Esophagus squamous epithelium (tissue), 5 donors: ENCODE results near the gene OLFML2A. TPM values are rescaled to one million over a fixed set of nuclear protein-coding genes. Genes with fewer than 3 reads are reported as not detected.

Experiments used
- DNase-seq: peaks from one replicate; lab custom pipeline; 2025; lab: John Stamatoyannopoulos, UW
- H3K27ac ChIP-seq, 4 donors: fragments of 200-600 bp; sonication (generic); one replicate each; pipeline ENCODE4 v1.5.1; 2016 to 2019; ENCODE audit warnings: mild to moderate bottlenecking in 1 of 4
- H3K27me3 ChIP-seq, 4 donors: fragments of 200-600 bp; sonication (generic); 1 replicate in 3 of 4; 2 replicates in 1 of 4; pipeline versions ENCODE4 v1.5.1 to v1.6.0; 2017 to 2021; ENCODE audit warnings: antibody characterized with exemption in 1 of 4
- H3K36me3 ChIP-seq, 3 donors: fragments of 200-600 bp; sonication (generic); one replicate each; pipeline ENCODE4 v1.5.1; 2016 to 2019
- H3K4me1 ChIP-seq, 3 donors: fragments of 200-600 bp; sonication (generic); one replicate each; pipeline ENCODE4 v1.5.1; 2017 to 2019
- H3K4me3 ChIP-seq, 4 donors: fragments of 200-600 bp; sonication (generic); 1 replicate in 3 of 4; 2 replicates in 1 of 4; pipeline ENCODE4 v1.5.1; 2016 to 2019; ENCODE audit warnings: mild to moderate bottlenecking in 2 of 4, moderate library complexity in 1 of 4
- H3K9me3 ChIP-seq, 3 donors: fragments of 200-600 bp; sonication (generic); one replicate each; pipeline ENCODE4 v1.5.1; 2016 to 2019
- POLR2A ChIP-seq, 4 donors: fragments of 450-650 bp; IDR thresholded peaks; one replicate each; pipeline ENCODE4 v1.6.1; 2017; ENCODE audit warnings: antibody characterized with exemption in 4 of 4, mild to moderate bottlenecking in 4 of 4, moderate library complexity in 3 of 4
- WGBS, 2 donors: methylation state at CpG; one replicate each; pipeline ENCODE4 v1.1.5; 2018; 5-methylcytosine and 5-hydroxymethylcytosine counted together
- intact Hi-C: fragments of 100-400 bp; cut with DNase I; formaldehyde crosslinking; loops from one replicate; pipeline ENCODE4 v1.15.0; 2022
- total RNA-seq, 4 donors: library from RNA; depleted of rRNA; stranded (reverse); fragments of >200 nt; gene quantifications; one replicate each; pipeline ENCODE4 v1.1.0, GENCODE V29; 2016
- TF ChIP-seq, protein P1 (sequence below), 6 experiments: fragments of 450-650 bp in 4 of 6; fragments of 200-600 bp in 2 of 6; sonication (generic) in 2 of 6; IDR thresholded peaks; one replicate each; pipeline ENCODE4 v1.5.1; 2016 to 2019; ENCODE audit warnings: antibody characterized with exemption in 6 of 6, mild to moderate bottlenecking in 4 of 6, moderate library complexity in 4 of 6
- donor health status: DM: yes; HTN: yes; CAD: no.

OLFML2A gene
- total RNA-seq, 4 donors from 2014 or later, result 9.0 to 21.7 (median 13.6) TPM

DNA sequence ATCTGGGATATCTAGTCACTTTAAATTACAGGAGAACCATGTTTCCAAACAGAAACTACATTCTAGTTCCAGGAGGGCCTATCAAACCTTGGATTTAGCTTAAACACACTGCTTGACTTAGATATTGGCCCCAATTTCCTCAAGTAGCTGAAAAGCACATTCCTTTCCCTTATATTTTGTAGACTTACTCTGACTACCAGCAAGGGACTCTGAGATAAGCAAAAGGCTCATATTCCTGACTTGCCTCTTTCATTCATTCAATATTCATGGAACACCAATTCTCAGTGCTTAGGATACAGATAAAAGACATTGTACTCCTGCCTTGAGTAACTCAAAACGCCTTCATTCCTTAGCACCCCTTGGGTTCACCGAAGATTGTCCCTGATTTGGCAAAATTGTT, 17.6 kb upstream of the OLFML2A start:
- intact Hi-C loops, result no loop called here
- no peak for TF ChIP-seq POLR2A (IDR thresholded peaks at IDR 0.05)
- TF ChIP-seq, protein P1, sequence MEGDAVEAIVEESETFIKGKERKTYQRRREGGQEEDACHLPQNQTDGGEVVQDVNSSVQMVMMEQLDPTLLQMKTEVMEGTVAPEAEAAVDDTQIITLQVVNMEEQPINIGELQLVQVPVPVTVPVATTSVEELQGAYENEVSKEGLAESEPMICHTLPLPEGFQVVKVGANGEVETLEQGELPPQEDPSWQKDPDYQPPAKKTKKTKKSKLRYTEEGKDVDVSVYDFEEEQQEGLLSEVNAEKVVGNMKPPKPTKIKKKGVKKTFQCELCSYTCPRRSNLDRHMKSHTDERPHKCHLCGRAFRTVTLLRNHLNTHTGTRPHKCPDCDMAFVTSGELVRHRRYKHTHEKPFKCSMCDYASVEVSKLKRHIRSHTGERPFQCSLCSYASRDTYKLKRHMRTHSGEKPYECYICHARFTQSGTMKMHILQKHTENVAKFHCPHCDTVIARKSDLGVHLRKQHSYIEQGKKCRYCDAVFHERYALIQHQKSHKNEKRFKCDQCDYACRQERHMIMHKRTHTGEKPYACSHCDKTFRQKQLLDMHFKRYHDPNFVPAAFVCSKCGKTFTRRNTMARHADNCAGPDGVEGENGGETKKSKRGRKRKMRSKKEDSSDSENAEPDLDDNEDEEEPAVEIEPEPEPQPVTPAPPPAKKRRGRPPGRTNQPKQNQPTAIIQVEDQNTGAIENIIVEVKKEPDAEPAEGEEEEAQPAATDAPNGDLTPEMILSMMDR (IDR thresholded peaks at IDR 0.05), result no peak
- Histone ChIP-seq H3K27me3 (peaks cover 0 to 92% (median 0%) of the 10 kb centered on the region in 4 donors), H3K4me3 (no peak overlapping the region), H3K27ac (no peak overlapping the region), H3K36me3 (no peaks in the 10 kb centered on the region), H3K4me1 (no peaks in the 10 kb centered on the region), H3K9me3 (no peaks in the 10 kb centered on the region)
- 92% methylated on average over 2 of the region's 2 CpGs; no CpG with 5 or more reads in 1 of the 2 donors for WGBS, 2 donors
- no peak for DNase-seq

DNA sequence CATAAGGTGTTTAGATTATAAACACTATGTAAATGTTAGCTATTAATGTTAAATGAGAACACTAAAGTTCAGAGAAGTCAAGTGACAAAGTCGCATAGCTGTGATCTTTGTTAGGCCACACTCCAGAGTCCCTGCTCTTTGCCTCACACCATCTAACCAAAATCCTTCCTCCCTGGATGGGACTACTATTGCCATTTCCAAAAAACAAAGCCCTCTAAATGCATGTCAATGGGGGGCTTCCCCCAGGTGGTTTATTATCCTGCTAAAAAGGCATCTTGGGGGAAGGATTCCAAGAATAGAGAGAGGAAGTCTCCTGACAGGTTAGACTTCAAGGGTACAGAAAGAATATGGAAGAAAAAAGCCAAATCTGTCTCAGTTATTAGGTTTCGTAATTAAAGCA, 16.2 kb upstream of the OLFML2A start:
- Histone ChIP-seq H3K4me1 (no peaks in the 10 kb centered on the region), H3K27ac (no peak overlapping the region), H3K4me3 (no peak overlapping the region), H3K27me3 (peaks cover 0 to 92% (median 0%) of the 10 kb centered on the region in 4 donors), H3K9me3 (no peaks in the 10 kb centered on the region), H3K36me3 (no peaks in the 10 kb centered on the region)
- no peak for DNase-seq
- intact Hi-C loops, result no loop called here
- TF ChIP-seq, protein P1 (IDR thresholded peaks at IDR 0.05), result no peak
- TF ChIP-seq POLR2A (IDR thresholded peaks at IDR 0.05), result no peak
- WGBS, 2 donors, result 86 to 92% methylated on average over 2 of the region's 2 CpGs

DNA sequence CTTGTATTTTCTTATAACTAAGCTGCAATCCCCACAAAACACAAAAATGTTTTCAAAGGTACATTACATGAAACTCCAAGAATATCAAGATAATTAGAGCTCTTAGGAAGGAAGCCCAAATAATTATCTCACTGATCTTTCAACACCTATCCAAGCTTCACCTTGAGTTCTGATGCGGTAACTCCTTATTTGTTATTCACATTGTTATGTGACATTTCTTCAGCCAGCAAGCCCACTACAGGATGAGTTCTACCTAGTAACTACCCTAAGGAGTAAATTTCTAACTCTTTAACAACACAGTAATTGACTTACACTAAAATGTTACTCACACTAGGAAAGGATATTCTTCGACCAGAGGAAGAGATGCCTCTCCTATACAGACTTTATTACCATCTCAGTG, 15.7 kb upstream of the OLFML2A start:
- H3K4me1 ChIP-seq, result no peaks in the 10 kb centered on the region
- H3K36me3 ChIP-seq, result no peaks in the 10 kb centered on the region
- no peaks in the 10 kb centered on the region for H3K9me3 ChIP-seq
- H3K27ac ChIP-seq, result no peak overlapping the region
- WGBS, 2 donors, result 76 to 87% methylated on average over 2 of the region's 2 CpGs
- TF ChIP-seq, protein P1 (IDR thresholded peaks at IDR 0.05), result no peak
- no peak for TF ChIP-seq POLR2A (IDR thresholded peaks at IDR 0.05)
- peaks cover 0 to 92% (median 0%) of the 10 kb centered on the region in 4 donors for H3K27me3 ChIP-seq
- H3K4me3 ChIP-seq, result no peak overlapping the region
- intact Hi-C loops, result no loop called here
- no peak for DNase-seq

DNA sequence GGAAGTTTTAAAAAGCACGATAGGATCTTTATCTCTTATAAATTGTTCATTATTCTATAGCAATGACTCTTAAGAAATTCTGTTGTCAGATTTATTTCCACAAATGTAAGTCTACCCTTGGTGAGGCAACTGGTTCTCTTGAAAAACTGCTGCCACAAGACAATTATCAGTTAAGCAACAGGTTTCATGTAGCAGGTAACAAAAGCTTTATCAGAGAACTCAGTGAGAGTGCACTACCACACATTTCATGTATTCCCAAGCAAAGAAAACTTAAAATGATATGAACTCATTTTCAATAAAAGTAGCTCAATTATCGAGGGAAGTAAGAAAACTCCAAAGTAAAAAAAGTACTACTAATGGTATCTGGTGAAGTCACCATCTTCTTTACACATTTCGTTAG, 15.2 kb upstream of the OLFML2A start:
- DNase-seq, result no peak
- no peaks in the 10 kb centered on the region for H3K4me1 ChIP-seq
- H3K27ac ChIP-seq, result no peak overlapping the region
- 76 to 83% methylated on average over 3 of the region's 3 CpGs for WGBS, 2 donors
- TF ChIP-seq, protein P1 (IDR thresholded peaks at IDR 0.05), result no peak
- no peak for TF ChIP-seq POLR2A (IDR thresholded peaks at IDR 0.05)
- H3K36me3 ChIP-seq, result no peaks in the 10 kb centered on the region
- no peak overlapping the region for H3K4me3 ChIP-seq
- H3K9me3 ChIP-seq, result no peaks in the 10 kb centered on the region
- peaks cover 0 to 92% (median 0%) of the 10 kb centered on the region in 4 donors for H3K27me3 ChIP-seq
- intact Hi-C loops, result no loop called here

DNA sequence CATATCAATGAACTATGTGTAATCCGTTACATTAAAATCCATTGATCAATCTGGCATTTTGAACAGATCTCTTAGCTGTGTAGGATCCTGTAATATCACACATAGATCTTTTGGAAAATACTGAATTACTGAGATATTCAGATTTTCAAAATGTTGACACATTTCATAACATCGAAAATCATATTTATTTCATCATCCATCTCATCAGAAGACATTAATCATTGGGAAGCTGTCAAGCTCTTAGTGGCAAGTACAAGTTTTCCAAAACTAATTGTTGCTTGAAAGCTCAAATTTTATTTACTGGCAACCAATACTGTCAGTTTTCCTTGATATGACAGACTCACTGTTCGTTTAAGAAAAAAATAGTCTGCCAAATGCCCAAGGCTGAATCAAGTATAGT, 14.3 kb upstream of the OLFML2A start:
- Histone ChIP-seq H3K4me1 (no peaks in the 10 kb centered on the region), H3K36me3 (no peaks in the 10 kb centered on the region), H3K4me3 (no peak overlapping the region), H3K27ac (no peak overlapping the region), H3K9me3 (no peaks in the 10 kb centered on the region), H3K27me3 (peaks cover 0 to 92% (median 0%) of the 10 kb centered on the region in 4 donors)
- TF ChIP-seq, protein P1 (IDR thresholded peaks at IDR 0.05), result no peak
- no peak for TF ChIP-seq POLR2A (IDR thresholded peaks at IDR 0.05)
- DNase-seq, result no peak
- 67 to 69% methylated on average over 3 of the region's 3 CpGs for WGBS, 2 donors
- intact Hi-C loops, result no loop called here
